Measurements from ENCODE around the gene PIEZO2.

DNA sequence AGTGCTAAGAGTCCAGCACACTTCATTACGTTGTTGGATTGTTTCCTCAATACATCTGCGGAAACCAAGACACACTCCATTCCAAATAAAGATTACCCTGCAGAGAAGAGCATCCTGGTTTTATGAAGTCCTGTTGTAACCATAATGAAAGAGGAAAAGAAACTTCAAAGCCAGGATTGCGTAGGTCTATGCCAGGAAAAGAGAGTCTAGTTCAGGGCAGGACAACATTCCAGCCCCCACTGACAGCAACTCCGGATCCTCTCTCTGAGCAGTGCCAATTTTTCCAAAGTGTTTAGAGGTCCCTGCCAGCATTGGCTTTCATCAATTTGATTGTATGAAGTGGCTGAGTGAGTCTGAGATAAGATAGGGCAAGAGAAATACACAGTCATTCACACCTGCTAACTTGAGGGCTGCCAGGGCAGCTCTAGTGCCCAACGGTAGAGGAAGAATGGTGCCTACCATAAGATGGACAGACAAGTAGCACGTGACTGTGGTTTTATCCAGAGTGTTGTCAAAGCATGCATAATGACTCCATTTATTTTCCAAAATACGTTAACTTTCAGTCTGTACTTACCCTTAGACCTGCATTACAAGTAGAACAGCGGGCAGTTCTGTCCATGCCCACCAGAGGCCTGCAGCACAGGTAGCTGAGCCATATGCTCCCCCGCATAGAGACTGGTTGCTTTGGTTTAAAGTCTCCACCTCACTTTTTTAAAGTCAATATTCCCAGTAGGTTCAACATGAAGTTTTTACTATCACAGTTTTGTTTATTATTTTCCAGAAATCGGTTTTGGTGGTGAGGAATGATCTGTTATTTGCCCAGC, 23.7 kb downstream of the PIEZO2 start:
- TF ChIP-seq, protein P1, sequence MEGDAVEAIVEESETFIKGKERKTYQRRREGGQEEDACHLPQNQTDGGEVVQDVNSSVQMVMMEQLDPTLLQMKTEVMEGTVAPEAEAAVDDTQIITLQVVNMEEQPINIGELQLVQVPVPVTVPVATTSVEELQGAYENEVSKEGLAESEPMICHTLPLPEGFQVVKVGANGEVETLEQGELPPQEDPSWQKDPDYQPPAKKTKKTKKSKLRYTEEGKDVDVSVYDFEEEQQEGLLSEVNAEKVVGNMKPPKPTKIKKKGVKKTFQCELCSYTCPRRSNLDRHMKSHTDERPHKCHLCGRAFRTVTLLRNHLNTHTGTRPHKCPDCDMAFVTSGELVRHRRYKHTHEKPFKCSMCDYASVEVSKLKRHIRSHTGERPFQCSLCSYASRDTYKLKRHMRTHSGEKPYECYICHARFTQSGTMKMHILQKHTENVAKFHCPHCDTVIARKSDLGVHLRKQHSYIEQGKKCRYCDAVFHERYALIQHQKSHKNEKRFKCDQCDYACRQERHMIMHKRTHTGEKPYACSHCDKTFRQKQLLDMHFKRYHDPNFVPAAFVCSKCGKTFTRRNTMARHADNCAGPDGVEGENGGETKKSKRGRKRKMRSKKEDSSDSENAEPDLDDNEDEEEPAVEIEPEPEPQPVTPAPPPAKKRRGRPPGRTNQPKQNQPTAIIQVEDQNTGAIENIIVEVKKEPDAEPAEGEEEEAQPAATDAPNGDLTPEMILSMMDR (IDR thresholded peaks at IDR 0.05), result no peak
- TF ChIP-seq POLR2AphosphoS5 (IDR thresholded peaks at IDR 0.05; ENCODE audit: low read depth, low read length), result no peak
- TF ChIP-seq, protein P2, sequence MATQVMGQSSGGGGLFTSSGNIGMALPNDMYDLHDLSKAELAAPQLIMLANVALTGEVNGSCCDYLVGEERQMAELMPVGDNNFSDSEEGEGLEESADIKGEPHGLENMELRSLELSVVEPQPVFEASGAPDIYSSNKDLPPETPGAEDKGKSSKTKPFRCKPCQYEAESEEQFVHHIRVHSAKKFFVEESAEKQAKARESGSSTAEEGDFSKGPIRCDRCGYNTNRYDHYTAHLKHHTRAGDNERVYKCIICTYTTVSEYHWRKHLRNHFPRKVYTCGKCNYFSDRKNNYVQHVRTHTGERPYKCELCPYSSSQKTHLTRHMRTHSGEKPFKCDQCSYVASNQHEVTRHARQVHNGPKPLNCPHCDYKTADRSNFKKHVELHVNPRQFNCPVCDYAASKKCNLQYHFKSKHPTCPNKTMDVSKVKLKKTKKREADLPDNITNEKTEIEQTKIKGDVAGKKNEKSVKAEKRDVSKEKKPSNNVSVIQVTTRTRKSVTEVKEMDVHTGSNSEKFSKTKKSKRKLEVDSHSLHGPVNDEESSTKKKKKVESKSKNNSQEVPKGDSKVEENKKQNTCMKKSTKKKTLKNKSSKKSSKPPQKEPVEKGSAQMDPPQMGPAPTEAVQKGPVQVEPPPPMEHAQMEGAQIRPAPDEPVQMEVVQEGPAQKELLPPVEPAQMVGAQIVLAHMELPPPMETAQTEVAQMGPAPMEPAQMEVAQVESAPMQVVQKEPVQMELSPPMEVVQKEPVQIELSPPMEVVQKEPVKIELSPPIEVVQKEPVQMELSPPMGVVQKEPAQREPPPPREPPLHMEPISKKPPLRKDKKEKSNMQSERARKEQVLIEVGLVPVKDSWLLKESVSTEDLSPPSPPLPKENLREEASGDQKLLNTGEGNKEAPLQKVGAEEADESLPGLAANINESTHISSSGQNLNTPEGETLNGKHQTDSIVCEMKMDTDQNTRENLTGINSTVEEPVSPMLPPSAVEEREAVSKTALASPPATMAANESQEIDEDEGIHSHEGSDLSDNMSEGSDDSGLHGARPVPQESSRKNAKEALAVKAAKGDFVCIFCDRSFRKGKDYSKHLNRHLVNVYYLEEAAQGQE (IDR thresholded peaks at IDR 0.05; ENCODE audit: insufficient read depth in 1 of 2, low read depth in 2 of 2, low read length in 1 of 2), result no peak
- no peak for TF ChIP-seq TCF7L2 (IDR thresholded peaks at IDR 0.05; ENCODE audit: low read depth, low read length)

Data from Panc1 (cell line).